Activated CD8-positive, alpha-beta memory T cell treated with anti-CD3 and anti-CD28 coated beads, Interleukin-2, amount 50 U/mL, for 4 hours (primary cell): ENCODE measurements around the gene TMA16.
A peak's percentile ranks its signal among the peaks of the same experiment; 100 is the strongest.
"Not testable (repeated sequence)": the region's sequence is repeated elsewhere in the genome, so short reads cannot be mapped to it uniquely, and the experiment has no call there.

Source experiments
- DNase-seq: peaks from one replicate; pipeline ENCODE4 v3.0.0-alpha.2; 2020

TMA16 gene

DNA sequence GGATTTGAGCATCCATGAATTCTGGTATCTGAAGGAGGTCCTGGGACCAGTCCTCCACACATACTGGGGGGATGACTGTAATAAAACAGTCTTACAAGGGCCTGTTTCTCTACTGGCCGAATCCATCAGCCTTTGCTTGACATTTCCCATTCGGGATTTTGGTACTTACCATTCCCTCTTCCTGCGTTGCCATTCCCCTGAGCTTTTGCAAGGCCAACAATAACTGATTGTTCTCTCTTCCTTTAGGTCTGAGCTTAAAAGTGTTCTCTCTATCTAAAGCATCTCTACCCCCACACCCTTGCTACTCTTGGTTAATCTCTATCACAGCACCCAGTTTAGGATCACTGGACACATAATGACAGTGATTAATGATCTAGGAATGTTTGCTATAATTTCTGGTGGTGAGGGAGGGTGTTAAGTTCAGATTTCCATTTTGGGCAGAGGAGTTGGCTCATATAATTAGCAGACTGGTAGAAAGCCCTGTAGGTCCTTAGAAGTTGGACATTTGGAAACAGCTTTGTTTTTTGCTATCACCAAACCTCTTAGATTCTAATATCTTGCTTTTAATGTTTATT, 29.4 kb downstream of the TMA16 start:
- DNase-seq = no peak

DNA sequence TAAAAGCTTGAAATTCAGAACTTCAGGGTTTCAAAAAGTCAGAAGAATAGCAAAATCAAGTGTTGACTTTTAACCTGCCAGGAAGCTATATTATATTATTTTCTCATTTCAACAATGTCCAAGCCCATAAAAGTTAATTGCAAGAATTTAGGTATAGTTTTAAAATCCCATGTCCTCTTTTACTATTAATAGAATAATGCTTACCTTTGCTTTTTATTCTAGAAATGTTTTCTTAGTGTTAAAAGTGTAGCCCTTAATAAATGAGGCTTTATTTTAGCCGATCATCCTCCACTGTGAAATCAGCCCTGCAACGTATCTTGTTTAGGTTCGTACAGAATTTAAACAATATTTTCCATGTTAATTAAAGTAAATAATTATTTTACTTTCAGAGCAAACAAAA, 31.5 kb downstream of the TMA16 start:
- DNase-seq = no peak

DNA sequence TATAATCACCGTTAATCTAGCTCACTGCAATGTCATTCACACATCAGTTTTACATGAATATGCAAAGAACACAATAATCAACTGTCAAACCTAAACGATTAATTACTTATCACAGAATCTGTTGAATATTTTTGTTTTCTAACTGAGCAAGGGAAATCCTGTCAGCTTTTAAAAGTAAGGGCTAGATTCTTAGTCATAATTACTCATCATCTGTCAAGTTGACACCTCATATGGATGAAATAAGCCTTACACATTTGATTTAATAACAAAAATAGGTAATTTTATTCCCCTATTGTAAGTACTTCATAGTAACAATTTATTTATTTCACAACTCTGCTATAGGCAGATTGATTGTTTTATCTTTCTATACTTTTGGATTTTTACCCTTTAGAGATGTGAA, 32.7 kb downstream of the TMA16 start:
- DNase-seq = no peak

DNA sequence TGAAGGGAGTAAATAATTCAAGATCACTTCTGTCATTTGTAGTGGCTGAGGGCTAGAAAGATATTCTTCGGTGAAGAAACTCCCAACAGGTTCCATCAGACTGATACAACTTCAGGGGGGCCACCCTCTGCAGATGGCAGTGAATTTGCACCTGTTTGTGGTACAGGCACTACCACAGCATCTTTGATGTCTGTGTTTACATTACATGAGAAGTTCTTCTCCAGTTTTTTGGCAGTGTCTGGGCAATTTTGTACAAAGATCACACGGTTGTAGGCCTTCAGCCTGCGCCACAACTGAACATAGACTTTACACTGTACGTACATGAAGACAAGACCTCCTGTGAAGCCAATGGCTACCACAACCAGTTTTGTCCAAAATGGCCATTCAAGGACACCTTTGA, 34.2 kb downstream of the TMA16 start:
- DNase-seq = no peak

DNA sequence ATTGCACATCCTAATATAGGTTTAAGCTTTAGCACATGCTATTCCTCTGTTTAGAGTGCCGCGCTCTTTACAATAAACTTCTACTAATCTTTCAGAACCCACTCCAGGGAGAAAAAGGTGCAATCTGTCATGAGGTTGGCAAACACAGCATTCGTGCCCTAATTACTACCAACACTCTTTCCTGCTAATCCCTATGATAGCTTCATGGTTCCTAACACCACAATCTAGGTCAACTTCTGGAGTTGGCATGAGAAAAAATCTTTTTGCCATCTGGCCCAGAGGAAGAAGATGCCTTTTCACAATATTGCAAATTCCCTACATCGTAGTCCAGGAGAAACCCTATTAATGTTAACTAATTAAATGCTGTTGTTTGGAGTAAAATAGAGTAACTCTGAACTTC, 39.6 kb downstream of the TMA16 start:
- DNase-seq = no peak

DNA sequence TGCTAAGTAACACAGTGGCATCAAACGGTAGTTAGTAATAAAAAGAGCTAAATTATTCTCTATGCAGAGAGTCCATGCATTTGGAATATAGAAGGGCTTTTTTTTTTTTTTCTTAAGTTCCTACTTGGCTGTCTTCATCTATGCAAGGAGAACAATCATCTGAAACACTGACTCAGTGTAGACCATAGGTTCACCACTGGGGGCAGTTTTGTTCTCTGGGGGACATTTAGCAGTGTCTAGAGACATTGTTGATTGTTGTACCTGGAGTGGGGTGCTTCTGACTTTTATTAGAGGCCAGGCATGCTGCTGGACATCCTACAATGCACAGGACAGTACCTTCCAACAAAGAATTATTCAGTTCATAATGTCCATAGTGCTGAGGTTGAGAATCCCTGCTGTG, 41.2 kb downstream of the TMA16 start:
- no peak for DNase-seq

DNA sequence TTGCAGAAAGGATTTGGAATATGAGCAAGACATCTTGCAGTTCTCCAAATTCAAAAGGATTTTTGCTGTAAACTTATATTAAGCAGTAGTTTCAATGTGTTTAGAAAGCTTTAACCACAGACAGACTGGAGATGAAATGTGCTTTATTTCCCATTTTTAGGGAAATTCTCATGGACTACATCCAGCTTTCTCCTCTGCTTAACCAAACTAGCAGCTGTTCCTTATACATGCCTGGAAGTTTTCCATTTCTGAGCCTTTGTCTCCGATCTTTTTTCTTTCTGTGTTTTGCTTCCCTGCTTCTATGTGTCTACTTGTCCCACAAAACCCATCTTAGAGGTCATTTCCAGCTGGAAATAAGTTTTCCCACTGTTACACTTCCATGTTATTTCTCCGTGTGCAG, 41.6 kb downstream of the TMA16 start:
- DNase-seq = no peak

DNA sequence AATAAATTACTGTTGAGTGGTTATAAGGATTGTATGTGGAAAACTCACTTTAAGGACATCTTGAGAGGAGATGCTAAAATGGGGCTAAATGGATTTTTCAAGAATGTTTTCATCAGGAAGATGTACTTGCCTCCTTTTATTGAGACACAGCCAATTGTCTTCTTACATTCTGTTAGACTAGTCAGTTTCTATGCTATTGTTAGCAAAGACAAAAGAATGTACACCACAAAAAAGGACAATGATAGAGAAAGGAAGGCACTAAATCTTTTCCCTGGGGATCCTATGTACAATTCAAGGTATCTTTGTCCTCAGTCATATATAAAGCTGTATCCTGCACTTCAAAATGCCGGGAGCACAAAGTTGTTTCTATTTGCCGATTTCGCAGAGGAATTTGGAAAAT, 42.6 kb downstream of the TMA16 start:
- DNase-seq = no peak

DNA sequence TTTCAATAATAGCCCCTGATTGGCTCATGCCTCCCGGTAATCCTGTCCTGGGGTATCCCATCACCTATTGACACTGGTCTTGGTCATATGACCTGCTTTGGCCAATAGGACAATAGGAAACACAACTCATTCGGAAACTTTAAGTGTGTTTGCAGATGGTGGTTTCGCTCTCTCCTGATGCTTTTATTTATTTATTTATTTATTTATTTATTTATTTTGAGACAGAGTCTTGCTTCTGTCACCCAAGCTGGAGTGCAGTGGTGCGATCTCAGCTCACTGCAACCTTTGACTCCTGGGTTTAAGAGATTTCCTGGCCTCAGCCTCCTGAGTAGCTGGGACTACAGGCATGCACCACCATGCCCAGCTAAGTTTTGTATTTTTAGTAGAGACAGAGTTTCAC, 44.3 kb downstream of the TMA16 start:
- DNase-seq = not testable (repeated sequence)

DNA sequence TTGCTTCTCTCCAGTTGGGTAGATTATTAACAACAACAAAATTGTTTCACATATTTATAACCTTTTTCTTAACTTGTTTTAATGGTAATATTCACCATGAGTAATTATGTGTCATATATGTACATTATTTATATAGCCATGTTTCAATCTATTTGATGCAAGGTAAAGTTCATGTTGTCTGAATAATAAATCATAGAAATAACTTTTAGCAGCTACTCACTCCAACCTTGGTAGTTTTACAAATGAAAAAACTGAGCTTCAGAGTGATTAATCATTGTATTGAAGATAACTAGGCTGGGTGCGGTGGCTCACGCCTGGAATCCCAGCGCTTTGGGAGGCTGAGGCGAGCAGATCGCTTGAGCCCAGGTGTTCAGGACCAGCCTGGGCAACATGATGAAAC, 46.0 kb downstream of the TMA16 start:
- no peak for DNase-seq

DNA sequence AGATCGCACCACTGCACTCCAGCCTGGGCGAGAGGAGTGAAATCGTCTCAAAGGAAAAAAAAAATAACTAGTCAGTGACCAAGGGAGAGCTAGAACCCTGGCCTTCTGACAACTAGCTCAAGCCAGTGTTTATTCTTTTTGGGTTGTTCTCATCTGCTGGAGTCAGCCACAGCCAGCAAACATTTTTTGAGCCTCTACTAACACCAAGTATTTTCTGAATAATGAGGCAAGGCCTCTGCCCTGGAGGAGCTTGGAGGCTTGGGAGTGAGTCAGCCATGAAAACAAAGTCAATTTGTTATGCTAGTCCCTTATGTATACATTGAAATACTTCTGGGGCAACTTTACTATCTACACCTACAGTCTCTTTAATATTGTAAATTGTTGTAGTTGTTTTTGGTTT, 46.5 kb downstream of the TMA16 start:
- DNase-seq = no peak

DNA sequence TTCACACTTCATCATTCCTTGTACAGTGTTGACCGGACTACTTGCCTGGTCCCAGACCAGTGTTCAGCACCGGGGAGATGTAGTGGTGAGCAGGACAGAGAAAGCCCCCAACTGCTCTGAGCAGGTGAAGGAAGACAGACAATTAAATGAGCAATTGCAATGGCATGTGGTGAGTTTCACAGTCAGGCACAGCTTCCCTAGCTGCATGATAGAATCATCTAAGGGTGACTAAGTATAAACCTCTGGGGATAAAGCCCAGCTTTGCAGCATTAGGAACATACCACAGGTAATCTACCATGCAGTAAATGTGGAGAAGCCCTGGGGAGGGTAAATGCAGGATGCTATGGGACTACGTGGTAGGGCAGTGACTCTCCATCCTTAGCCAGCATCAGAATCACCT, 47.8 kb downstream of the TMA16 start:
- DNase-seq = no peak

DNA sequence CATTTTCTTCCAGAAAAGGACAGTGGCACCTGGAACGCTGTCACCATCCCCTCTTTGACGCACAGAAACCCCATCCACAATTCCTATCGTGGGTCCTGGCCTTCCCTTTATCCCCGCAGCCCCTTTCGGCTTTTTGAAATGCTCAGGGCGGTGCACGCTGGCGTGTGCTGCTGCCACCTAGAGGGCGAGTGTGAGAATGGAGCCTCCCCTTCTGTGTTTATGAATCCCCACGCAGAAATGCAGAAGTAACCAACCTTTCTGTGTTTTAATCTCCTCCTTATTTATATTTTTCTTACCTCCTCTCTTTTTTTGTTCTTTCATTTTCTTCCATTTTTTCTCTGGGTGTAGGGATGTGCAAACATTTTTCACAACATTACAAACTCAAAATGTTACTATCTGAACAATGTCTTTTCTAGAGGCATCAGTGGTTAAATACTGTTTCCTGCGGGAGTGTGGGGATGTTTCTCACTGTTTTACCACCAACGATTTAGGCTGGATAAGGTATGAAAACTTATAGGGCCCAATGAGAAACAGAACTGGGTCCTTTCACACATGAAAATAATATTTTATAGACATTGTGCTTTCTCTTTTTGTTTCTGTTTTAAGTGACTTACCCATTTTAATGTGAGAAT, 50.0 kb downstream of the TMA16 start:
- DNase-seq = peak; percentile 64

DNA sequence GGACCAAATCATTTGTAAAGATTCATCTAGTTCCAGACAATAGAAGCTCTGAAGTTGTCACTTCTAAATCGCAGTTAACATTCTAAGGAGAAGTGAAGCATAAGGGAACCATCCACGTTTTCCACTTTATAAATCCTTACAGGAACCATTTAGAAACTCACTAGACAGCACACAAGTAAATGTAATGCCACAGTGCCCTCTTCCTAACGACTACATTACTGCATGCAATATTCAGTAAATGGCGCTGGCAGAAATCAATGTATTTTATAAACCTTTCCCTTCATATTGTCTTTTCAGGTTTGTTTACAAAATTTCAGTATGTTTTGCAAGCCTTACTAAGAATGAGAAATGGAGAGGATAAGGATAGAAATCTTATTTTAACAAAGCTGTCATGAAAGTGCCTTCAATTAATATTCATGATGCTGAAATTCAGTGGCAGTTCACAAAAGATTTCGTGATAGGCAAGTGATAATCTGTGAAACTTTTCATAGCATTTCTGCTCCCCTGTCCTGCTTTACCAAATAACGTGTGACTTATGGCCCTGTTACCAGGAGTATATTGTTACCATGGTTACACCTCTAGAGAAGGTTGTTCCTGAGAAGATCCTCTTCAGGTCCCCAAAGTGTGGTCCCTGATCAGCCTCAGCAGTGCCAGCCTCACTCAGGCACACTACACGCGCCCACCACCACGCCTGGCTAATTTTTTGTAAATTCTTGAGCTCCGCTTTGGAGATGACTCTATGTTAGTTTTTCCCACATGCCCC, 54.2 kb downstream of the TMA16 start:
- no peak for DNase-seq

DNA sequence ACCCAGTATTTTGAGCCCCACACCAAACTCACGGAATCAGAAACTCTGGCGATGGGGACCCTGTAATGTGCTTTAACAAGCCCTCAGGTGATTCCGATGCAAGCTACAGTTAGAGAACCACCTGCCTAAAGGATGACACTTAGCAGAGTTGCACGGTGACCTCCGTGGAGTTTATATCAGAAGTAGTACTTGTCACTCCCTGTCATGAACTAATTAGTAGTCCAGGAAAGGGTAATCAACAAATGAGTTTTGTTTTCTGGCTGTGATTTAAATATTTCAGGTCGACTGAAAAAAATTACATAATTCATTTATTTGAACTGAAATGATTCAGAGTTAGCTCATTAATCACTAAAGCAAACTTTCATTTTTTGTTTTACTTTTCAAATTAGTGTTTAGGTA, 56.4 kb downstream of the TMA16 start:
- DNase-seq = no peak

DNA sequence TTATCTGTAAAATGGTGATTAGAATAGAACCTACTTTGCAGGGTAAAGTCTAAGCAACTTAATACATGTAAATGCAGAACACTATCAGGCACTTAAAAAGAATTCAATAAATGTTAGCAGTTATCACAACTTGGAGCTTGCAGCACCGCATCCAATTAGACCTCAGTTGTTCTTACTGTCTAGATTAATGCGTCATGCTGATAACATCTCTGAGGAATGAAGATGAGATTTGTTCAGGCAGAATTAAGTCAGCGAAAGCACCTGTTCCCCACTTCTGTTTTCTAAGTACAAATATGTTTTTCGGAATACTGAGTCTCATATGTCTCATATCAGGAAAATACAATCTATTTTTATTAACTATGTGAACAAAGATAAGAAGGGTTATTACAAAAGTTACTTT, 58.7 kb downstream of the TMA16 start:
- no peak for DNase-seq

DNA sequence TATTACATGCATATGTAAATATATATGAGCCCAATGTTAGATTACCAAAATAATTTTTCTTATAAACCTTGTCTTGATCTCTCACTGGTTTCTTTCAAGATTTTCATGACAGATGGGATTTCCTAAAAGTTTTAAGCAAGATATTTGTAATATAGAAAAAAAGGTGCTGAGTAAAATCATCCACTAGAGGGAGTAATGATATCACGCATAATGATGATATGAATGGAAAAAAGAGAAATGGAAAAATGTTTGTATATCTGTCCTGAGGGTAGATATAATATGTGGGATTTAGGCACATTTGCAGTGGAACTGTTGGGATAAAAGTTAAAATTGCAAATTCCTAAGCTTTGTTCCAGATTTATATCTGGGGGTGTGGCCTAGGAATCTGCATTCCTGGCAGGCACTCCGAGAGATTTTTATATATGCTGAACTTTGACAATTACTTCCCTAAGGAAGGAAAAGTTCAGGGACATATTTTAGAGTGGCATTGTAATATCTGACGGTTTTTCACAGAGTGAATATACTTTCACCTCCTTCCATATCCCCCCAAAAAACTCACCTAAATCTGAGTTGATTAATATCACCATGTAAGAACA, 60.5 kb downstream of the TMA16 start:
- DNase-seq = no peak

DNA sequence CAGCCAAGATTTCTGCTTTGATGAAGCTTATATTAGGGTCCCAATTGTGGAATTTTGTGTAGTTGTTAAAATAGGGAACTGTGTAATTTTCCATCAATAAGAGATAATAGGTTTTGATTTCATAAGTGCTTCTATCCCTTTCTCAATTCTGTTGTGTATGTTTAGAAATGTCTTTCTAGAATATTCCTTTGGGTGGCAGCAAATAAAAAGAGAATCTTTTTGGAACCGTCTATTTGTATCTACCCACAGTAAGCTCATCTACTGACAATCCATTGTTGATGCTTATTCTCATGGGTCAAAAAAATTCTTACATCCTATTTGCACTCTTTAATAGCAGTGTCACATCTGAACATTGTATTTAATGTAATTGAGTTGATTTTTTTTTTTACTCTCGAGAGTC, 61.7 kb downstream of the TMA16 start:
- no peak for DNase-seq

DNA sequence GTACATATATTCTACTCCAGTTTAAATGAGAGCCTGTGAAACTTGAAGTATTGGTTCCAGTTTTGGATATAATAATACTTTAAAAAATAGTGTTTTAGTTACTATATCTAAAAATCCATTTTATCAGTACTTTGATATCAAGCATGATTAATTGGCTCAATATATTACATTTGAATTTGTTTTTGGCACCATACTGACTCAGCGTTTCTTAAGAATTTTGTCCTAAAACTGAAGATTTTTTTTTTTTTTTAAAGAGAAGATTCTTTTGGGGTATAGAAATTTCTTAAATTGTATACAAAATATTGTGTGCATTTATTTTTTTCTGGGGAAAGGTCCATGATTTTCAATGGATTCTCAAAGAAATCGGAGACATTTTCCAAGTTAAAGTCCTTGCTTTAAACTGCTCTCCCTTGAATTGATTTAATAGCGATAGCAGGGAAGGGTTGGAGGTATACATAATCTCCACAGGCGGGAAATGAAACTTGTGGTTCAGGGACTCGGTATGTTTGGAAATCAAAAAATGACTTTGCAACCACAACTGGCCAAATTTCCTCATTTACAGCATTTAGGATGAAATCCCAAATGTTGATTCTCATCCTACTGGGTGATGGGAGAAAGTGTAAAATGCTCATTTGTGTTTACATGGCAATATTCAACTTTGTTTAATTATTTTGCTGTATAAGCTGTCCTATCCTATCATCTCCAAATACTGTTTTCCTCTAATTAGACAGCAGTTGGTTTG, 62.3 kb downstream of the TMA16 start:
- DNase-seq = no peak

DNA sequence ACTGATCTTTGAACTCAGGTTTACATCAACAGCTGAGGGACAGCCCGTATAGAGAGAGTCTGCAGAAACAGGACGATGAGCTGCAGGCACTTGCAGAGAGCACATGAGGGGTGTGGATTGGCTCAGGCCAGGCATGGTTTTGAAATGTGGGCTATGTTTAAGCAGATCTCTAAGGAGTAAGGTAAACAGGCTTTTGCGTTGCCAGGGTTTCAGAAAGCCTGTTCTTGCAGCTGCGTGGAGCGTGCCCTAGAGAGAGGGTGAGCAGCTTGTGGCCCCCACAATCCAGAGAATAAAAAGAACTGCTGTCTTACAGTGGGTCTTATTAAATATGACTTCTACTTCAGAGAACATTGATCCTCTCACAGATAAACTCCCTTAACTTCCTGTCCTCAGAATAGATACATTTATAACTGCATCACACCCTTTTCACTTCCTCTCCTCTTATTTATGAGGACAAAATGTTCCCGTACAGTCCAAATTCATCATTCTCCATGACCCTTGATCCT, 64.1 kb downstream of the TMA16 start:
- DNase-seq = no peak

DNA sequence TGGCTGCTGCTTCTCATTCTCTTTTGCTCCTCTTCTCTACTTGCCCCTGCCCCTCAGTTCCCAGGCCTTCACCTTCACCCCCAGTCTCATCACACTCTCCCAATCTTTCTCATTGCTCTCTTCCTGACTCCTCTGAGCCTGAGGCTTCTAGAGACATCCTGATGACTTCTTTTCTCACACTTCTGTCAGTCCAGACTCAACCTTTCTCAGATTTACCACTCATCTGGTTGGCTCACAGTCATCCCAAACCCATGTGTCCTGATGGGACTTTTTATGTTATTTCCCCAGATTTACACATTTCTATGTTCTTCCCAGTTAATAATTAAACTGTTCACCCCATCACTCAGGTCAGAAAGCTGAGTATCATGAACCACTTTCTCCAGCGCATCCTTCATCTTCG, 68.0 kb downstream of the TMA16 start:
- DNase-seq = no peak

DNA sequence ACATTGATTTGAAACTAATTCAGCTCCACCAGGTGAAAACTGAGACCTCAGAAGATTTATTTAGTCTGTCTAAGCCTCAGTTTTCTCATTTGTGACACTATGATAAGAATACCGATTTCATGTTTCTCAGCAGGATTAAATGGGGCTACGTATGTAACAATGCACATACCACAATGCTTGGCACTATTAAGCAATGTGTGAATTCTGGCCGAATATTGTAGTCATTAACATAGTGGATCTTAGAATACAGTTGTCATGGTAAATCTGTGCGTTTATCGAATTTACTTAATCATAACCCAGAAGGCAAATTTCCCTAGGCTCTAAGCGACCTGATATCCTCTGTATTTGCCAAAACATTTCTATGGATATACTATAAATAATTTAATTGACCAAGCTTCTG, 69.1 kb downstream of the TMA16 start:
- DNase-seq = no peak

DNA sequence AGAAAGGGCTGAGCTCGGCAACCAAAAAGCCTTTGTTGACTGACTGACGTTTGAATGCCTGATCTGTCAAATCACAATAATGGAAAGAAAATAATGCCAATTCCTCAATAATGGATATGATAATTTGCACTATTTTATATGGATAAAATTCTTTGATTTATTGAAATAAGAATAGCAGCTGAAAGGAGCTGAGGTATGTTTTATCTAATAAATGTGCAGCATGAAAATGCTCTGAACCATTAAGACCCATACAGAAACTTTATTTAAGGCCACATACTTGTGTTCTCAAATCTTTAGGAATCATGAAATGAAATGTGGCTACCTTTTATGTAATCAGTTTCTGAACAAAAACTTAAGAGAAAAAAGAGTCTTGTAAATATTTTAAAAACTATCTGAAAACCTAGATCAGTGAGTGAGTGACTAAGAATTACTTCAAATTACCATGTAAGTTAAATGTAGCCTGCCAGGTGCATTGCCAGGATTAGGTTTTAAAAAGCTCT, 69.8 kb downstream of the TMA16 start:
- DNase-seq = no peak
